Femur (tissue), 1 donor: Measurements from ENCODE around the gene LEMD3.

ENCODE experiments used
- DNase-seq: peaks from one replicate; pipeline ENCODE4 v3.0.0-alpha.2; 2017

LEMD3 gene

GRCh38 chr12:65169320-65170208 is at the start of gene LEMD3:
Gene LEMD3 (plus strand): TSS chr12:65169583. CDS start chr12:65169597, 14 bp downstream.
- peak; percentile 96 for DNase-seq

DNA sequence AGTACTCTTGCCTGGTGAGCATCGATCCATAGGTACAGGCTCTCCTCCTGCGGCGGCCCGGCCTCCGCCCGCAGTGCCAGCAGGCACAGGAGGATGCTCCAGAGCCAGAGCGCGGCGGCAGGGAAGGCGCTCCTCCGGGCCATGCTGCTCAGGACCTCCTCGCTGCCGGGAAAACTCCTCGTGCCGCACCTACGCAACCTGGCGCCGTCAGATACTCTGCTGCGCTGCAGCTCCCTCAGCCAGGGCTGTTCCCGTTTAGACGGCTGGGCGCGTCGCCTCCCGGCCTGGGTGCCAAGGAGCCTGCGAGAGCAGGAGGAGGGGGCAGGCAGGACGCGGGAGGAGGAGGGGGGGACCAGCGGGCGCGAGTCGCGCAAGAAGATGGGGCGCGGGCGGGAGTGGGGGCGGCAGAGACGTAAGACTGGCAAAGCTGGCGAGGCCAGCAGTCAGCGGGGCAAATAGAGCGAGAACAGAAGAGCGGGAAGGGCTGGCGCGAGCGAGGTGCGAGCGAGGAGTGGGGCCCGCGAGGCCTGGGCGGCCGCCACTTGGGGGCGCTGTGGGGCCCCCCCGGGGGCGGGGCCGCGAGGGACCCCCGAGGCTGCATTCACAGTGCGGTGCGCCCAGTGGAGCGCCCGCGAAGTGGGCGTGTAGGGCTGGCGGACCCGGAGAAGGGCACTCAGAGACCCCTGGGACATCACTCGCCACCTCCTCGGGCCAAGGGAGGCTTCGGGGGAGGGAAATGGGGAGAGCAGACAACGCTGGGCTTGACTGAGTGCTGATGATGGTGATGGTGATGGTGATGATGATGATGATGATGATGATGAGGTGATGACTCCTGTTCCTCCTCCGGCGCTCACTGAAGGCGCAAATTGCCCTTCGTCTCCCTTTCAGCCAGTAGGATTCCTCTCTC is 48.1 kb upstream of the LEMD3 start, which contains the start of gene WIF1:
TSS of gene WIF1 (minus strand) at position 257 of the 907 bp plus-strand sequence. CDS start at position 143, 114 bp downstream.
- DNase-seq = peak; percentile 65

DNA sequence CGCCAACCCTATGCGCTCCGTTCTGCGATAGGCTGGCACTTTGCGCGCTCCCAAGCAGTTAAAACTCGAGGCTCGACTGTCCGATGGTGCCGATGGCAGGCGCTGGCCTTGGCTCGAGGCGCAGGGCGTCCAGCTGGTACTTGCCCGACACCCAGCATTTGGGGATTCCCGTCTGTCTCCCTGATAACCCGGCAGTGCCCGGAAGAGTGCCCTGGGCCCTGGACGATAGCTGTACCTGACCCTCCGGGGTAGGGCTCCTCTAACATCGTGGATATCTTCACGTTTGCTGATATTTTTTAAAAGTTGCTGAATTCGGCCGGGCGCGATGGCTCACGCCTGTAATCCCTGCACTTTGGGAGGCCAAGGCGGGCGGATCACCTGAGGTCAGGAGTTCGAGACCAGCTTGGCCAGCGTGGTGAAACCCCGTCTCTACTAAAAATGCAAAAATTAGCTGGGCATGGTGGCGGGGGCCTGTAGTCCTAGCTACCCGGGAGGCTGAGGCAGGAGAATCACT is 47.4 kb upstream of the LEMD3 start:
- no peak for DNase-seq

GRCh38 chr12:65122703-65123102 is 46.7 kb upstream of the LEMD3 start:
- DNase-seq = no peak

DNA sequence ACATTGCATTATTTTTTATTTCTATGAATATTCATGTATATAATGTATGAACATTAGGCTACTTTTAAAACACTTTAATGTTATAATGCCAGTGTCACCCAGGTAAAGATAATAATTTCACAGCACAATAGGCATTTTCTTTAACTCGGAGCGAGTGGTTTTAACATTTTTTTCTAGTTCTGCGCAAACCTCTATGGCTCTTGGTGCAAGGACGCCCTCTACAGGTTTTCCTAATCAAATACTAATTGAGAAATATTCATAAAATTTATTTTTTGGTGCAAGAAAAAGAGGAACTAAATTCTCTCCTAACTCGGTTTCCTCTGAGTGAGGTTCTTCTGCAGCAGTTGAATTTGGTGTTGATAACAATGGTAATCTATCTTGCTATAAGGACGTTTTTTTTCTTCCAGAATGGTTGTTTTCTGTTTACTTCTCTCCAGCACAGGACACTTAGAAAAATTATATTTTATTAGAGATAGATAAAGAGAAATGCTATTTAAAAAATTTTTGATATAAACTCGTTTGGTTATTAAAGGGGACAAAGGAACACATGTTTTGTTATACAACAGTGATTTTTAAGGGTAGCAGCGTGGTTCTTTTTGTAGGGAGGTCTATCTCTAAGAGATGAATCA is 45.8 kb upstream of the LEMD3 start:
- no peak for DNase-seq

DNA sequence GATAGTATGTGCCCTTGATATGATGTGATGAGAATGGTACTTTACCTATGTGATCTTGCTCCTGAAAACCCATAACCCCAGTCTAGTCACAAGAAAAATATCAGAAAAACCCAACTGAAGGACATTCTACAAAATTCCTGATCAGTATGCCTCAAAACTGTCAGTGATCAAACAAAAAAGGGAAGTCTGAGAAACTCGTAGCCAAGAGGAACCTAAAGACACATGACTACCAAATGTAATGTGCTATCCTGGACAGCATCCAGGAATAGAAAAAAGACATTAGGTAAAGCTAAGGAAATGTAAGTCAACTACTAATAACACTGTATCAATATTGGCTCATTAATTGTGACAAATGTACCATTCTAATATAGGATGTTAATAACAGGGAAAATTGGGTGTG is 44.1 kb upstream of the LEMD3 start:
- DNase-seq = no peak

DNA sequence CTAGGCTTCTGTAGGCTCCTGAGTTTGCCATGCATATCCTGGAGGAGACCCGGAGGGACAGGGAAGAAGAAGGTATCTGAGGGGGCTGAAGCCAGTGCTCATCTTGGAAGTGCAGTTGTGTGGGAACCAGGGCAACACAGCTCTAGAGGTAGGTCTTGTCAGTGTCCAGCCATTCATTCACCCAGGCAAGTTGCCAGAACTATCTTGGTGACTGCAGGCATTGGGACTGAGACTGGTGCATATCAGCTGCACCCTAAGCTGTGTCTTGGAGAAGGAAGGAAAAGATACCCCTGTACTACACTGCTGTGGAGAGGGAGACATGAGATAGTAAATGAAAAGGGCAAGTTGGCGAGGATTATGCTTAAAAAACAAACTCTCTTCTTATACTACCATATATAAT is 43.4 kb upstream of the LEMD3 start:
- peak; percentile 28 for DNase-seq

GRCh38 chr12:65126482-65126881 is 42.9 kb upstream of the LEMD3 start:
- DNase-seq = no peak

DNA sequence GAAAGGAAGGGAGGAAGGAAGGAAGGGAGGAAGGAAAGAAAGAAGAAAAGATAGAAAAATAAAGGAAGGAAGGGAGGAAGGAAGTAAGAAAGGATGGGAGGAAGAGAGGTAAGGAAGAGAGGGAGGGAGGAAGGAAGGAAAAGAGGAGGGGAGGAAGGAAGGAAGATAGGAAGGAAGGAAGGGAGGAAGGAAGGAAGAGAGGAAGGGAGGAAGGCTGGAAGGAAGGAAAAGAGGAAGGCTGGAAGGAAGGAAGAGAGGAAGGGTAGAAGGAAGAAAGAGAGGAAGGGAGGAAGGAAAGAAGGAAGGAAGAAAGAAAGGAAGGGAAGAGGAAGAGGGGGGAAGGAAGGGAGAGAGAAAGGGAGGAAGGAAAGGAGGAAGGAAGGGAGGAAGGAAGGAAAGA is 35.5 kb upstream of the LEMD3 start:
- no peak for DNase-seq

- no peak for DNase-seq
Observed at GRCh38 chr12:65139389-65139788, 30.0 kb upstream of the LEMD3 start.

DNA sequence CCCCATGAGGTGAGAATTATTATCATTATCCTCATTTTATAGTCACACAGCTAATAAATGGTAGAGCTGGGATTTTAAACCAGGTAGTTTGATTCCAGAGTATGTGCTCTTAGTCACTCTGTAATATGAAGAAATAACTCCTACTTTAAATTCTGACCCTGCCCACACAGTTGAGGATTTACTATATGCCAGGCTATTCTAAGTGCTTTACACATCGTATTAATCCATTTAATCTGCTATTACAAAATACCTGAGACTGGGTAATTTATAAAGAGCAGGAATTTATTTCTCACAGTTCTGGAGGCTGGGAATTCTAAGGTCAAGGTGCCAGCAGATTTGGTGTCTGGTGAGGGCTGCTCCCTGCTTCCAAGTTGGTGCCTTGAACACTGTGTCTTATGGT is 28.6 kb upstream of the LEMD3 start:
- no peak for DNase-seq

GRCh38 chr12:65147312-65147905 is 22.0 kb upstream of the LEMD3 start:
- no peak for DNase-seq

DNA sequence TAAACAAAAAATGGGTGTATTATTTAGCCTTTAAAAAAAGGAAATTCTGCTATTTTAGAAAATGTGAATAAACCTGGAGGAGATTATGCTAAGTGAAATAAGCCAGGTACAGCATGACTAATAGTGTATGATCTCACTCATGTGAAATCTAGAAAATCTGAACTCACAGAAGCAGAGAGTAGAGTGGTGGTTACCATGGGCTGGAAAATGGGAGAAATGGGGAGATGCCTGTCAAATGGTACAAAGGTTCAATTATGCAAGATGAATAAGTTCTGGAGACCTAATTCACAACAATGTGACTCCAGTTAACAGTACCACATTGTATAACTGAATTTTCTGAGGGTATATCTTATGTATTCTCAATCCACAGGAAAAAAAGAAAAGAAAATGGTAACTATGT is 17.4 kb upstream of the LEMD3 start:
- DNase-seq = no peak

DNA sequence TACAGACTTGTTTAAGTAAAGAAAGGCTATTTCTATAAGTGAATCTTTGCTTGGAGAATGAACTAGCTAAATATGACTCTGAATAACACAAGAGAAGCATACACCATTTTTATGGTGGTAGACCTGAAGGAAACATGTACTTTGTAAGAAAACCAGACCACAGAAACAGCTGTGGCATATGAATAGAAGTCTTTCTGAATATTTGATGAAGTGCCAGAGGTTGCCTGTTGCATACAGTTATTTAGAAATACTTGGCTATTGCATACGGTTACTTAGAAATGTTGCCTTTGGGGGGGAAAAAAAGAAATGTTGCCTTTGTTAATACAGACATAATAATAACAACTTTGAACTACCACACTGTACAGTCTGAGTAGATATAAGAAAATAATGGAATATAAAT is 16.8 kb upstream of the LEMD3 start:
- no peak for DNase-seq

DNA sequence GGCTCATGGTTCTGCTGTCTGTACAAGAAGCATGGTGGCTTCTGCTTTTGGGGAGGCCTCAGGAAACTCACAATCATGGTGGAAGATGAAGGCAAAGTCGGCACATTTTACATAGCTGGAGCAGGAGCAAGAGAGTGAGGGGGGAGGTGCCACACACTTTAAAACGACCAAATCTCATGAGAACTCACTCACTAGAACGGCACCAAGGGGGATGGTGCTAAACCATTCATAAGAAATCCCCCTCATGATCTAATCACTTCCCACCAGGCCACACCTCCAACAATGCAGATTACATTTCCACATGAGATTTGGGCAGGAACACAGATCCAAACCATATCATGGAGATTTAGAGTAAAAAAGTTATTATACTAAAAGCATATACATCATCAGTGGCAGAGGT is 13.6 kb upstream of the LEMD3 start:
- DNase-seq = no peak

DNA sequence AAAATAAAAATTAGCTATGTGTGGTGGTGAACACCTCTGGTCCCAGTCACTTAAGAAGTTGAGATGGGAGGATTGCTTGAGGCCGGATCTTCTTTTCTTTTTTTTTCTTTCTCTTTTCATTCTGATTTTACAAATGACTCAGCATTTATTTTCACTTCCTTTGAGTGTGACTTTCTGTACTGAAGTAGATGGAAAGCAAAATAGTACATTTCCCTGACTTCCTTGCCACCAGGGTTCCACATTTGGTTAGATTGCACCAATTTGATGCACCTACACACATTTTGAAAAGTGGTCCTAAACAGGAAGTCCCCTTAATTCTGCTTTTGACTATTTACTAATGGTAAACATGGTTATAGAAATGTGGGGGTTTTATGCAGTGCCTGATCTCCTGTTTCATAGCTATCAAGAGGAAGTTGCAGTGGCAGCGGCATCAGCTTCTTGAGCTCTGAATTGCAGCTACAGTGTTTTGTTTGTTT is 13.0 kb upstream of the LEMD3 start:
- DNase-seq = no peak

GRCh38 chr12:65157091-65157490 is 12.3 kb upstream of the LEMD3 start:
- DNase-seq = no peak

DNA sequence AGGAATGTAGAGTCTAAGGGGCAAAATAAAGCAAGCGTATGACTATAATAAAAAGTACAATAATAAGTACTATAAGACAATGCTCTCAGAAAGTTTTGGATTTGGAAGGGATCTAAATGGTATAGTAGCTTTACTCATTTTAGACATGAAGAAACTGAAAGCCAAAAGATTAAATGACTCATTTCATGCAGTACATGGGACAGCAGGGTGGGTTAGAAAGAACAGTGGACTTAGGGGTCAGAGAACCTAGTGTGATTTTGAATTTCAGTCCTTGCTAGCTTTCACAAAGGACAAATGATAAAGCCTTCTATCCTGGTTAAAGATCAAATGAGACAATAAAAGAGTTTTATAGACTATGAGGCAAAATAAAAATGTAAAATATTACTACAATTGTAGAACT is 6.8 kb upstream of the LEMD3 start:
- DNase-seq = no peak

GRCh38 chr12:65164244-65164643 is 5.1 kb upstream of the LEMD3 start:
- no peak for DNase-seq

DNA sequence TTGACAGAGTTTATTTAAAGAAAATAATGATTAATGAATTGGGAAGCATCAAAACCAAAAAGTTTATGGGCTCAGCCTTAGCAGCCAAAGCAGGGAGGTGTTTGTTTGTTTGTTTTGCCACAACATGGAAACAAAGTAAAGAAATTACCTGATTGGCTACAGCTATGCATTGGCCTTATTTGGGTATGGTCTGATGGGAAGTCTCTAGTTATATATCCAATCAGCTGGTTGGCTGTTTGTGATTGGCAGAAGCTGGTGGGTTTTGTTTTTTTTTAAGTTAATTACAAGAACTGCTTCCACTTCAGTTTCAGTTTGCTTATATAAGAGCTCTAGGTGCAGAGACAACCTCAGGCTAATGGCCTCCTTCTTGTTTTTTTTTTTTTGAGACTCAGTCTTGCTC is 4.6 kb upstream of the LEMD3 start:
- no peak for DNase-seq

GRCh38 chr12:65168681-65169319 is 583 bp upstream of the LEMD3 start:
- DNase-seq = no peak
